ENCODE data around the gene GABRA5. TPM values are rescaled to one million over a fixed set of nuclear protein-coding genes. Genes with fewer than 3 reads are reported as not detected.
"Not testable (repeated sequence)": the region's sequence is repeated elsewhere in the genome, so short reads cannot be mapped to it uniquely, and the experiment has no call there.

GABRA5 gene
- total RNA-seq, 1 donor, result not detected

- no peak for TF ChIP-seq CTCF (IDR thresholded peaks at IDR 0.05; ENCODE audit: extremely low read depth, low read depth, low read length)
- Histone ChIP-seq H3K79me2 (ENCODE audit: insufficient read depth, low read length) (no peaks in the 10 kb centered on the region), H2AFZ (ENCODE audit: low read length) (no peak overlapping the region), H3K4me1 (ENCODE audit: insufficient read depth, low read length) (peaks cover 8% of the 10 kb centered on the region), H3K27ac (ENCODE audit: low read depth, low read length) (no peak overlapping the region), H3K36me3 (ENCODE audit: insufficient read depth, low read length) (no peaks in the 10 kb centered on the region), H3K9me3 (ENCODE audit: low read depth, low read length) (no peaks in the 10 kb centered on the region), H3K4me3 (ENCODE audit: insufficient read depth, low read length) (no peak overlapping the region), H3K4me2 (ENCODE audit: insufficient read depth, low read length) (no peak overlapping the region), H3K27me3 (ENCODE audit: insufficient read depth, low read length) (no peaks in the 10 kb centered on the region), H4K20me1 (ENCODE audit: insufficient read depth, low read length) (no peaks in the 10 kb centered on the region)
- no peak for DNase-seq (ENCODE audit: insufficient read length, low spot score, missing footprints)
These were observed 27.3 kb downstream of the GABRA5 start for GRCh38 chr15:26894181-26894580.

- not testable (repeated sequence) for H3K79me2 ChIP-seq (ENCODE audit: insufficient read depth, low read length); H3K27ac ChIP-seq (ENCODE audit: low read depth, low read length); H2AFZ ChIP-seq (ENCODE audit: low read length); H3K36me3 ChIP-seq (ENCODE audit: insufficient read depth, low read length); H3K9me3 ChIP-seq (ENCODE audit: low read depth, low read length); H3K27me3 ChIP-seq (ENCODE audit: insufficient read depth, low read length); H3K4me2 ChIP-seq (ENCODE audit: insufficient read depth, low read length); H4K20me1 ChIP-seq (ENCODE audit: insufficient read depth, low read length); H3K4me3 ChIP-seq (ENCODE audit: insufficient read depth, low read length); H3K4me1 ChIP-seq (ENCODE audit: insufficient read depth, low read length); DNase-seq (ENCODE audit: insufficient read length, low spot score, missing footprints)
These were observed 28.5 kb downstream of the GABRA5 start for GRCh38 chr15:26895346-26895745.

- no peak for TF ChIP-seq CTCF (IDR thresholded peaks at IDR 0.05; ENCODE audit: extremely low read depth, low read depth, low read length)
- no peak overlapping the region for H3K4me2 ChIP-seq (ENCODE audit: insufficient read depth, low read length)
- H3K4me3 ChIP-seq (ENCODE audit: insufficient read depth, low read length), result no peak overlapping the region
- H3K79me2 ChIP-seq (ENCODE audit: insufficient read depth, low read length), result no peaks in the 10 kb centered on the region
- no peak overlapping the region for H2AFZ ChIP-seq (ENCODE audit: low read length)
- no peaks in the 10 kb centered on the region for H3K9me3 ChIP-seq (ENCODE audit: low read depth, low read length)
- H4K20me1 ChIP-seq (ENCODE audit: insufficient read depth, low read length), result no peaks in the 10 kb centered on the region
- no peaks in the 10 kb centered on the region for H3K36me3 ChIP-seq (ENCODE audit: insufficient read depth, low read length)
- H3K4me1 ChIP-seq (ENCODE audit: insufficient read depth, low read length), result no peaks in the 10 kb centered on the region
- no peaks in the 10 kb centered on the region for H3K27me3 ChIP-seq (ENCODE audit: insufficient read depth, low read length)
- H3K27ac ChIP-seq (ENCODE audit: low read depth, low read length), result no peak overlapping the region
- no peak for DNase-seq (ENCODE audit: insufficient read length, low spot score, missing footprints)
These were observed 32.8 kb downstream of the GABRA5 start for GRCh38 chr15:26899658-26900057.

GRCh38 chr15:26901041-26901440 is 34.2 kb downstream of the GABRA5 start:
- H3K4me3 ChIP-seq (ENCODE audit: insufficient read depth, low read length), result no peak overlapping the region
- H3K4me2 ChIP-seq (ENCODE audit: insufficient read depth, low read length), result no peak overlapping the region
- no peaks in the 10 kb centered on the region for H3K36me3 ChIP-seq (ENCODE audit: insufficient read depth, low read length)
- no peak for DNase-seq (ENCODE audit: insufficient read length, low spot score, missing footprints)
- no peaks in the 10 kb centered on the region for H3K4me1 ChIP-seq (ENCODE audit: insufficient read depth, low read length)
- no peak overlapping the region for H2AFZ ChIP-seq (ENCODE audit: low read length)
- no peak for TF ChIP-seq CTCF (IDR thresholded peaks at IDR 0.05; ENCODE audit: extremely low read depth, low read depth, low read length)
- H4K20me1 ChIP-seq (ENCODE audit: insufficient read depth, low read length), result no peaks in the 10 kb centered on the region
- no peaks in the 10 kb centered on the region for H3K27me3 ChIP-seq (ENCODE audit: insufficient read depth, low read length)
- H3K79me2 ChIP-seq (ENCODE audit: insufficient read depth, low read length), result no peaks in the 10 kb centered on the region
- no peak overlapping the region for H3K27ac ChIP-seq (ENCODE audit: low read depth, low read length)
- H3K9me3 ChIP-seq (ENCODE audit: low read depth, low read length), result no peaks in the 10 kb centered on the region
